SK-N-SH (cell line): ENCODE measurements around the gene GHR. TPM values are rescaled to one million over a fixed set of nuclear protein-coding genes. Genes with fewer than 3 reads are reported as not detected.

Source experiments
- CTCF ChIA-PET: fragments of 300-600, 350-600 bp; formaldehyde crosslinking; extraction: SDS; loops from one replicate; lab custom pipeline; 2021; lab: Yijun Ruan, JAX
- POLR2A ChIA-PET: fragments of 350-600 bp; sonication (Branson Sonifier 250); formaldehyde crosslinking; extraction: SDS; loops from one replicate; lab custom pipeline; 2020; ENCODE audit warnings: antibody characterized with exemption, inconsistent platforms; lab: Yijun Ruan, JAX
- DNase-seq: peaks from one replicate; pipeline ENCODE4 v3.0.0; 2012
- H2AFZ ChIP-seq: fragments of 200-600 bp; sonication (generic); 2 replicates; pipeline ENCODE4 v1.8.1; 2016; ENCODE audit warnings: antibody characterized with exemption, mild to moderate bottlenecking, low read depth
- H3F3A ChIP-seq: fragments of 200-600 bp; sonication (generic); replicated peaks from 2 replicates; pipeline ENCODE3; 2016; ENCODE audit warnings: antibody characterized with exemption, mild to moderate bottlenecking; ENCODE audit not compliant: insufficient read depth
- H3K27ac ChIP-seq, 2 experiments: fragments of 200-500 bp in 1 of 2; fragments of 200-600 bp in 1 of 2; sonication (Bioruptor generic) in 1 of 2; sonication (generic), shearing (Covaris generic) in 1 of 2; 2 replicates each; pipeline versions ENCODE4 v1.5.1 to v1.6.1; 2014 to 2016; ENCODE audit warnings: low read depth in 2 of 2, inconsistent platforms in 1 of 2, low read length in 1 of 2, mild to moderate bottlenecking in 1 of 2, mixed read lengths in 1 of 2
- H3K27me3 ChIP-seq: fragments of 200-600 bp; sonication (generic), shearing (Covaris generic); 2 replicates; pipeline ENCODE4 v1.6.1; 2016; ENCODE audit warnings: mixed run types; ENCODE audit not compliant: insufficient read depth
- H3K36me3 ChIP-seq, 2 experiments: fragments of 200-500 bp in 1 of 2; fragments of 200-600 bp in 1 of 2; sonication (Bioruptor generic) in 1 of 2; sonication (generic) in 1 of 2; replicated peaks in 1 of 2; 2 replicates each; pipeline versions ENCODE3 to v1.5.1; 2014 to 2016; ENCODE audit warnings: low read length in 1 of 2, mild to moderate bottlenecking in 1 of 2; ENCODE audit not compliant: insufficient read depth in 2 of 2, control insufficient read depth in 1 of 2
- H3K4me1 ChIP-seq, 2 experiments: fragments of 200-500 bp in 1 of 2; fragments of 200-600 bp in 1 of 2; sonication (Bioruptor generic) in 1 of 2; sonication (generic), shearing (Covaris generic) in 1 of 2; 2 replicates each; pipeline versions ENCODE4 v1.5.1 to v1.6.1; 2014 to 2016; ENCODE audit warnings: low read depth in 1 of 2, low read length in 1 of 2, mixed run types in 1 of 2; ENCODE audit not compliant: insufficient read depth in 2 of 2, control insufficient read depth in 1 of 2
- H3K4me2 ChIP-seq: fragments of 200-600 bp; sonication (generic), shearing (Covaris generic); 2 replicates; pipeline ENCODE4 v1.6.1; 2017; ENCODE audit warnings: mixed run types
- H3K4me3 ChIP-seq, 2 experiments: fragments of 200-500 bp in 1 of 2; fragments of 200-600 bp in 1 of 2; sonication (Bioruptor generic) in 1 of 2; sonication (generic), shearing (Covaris generic) in 1 of 2; 2 replicates each; pipeline versions ENCODE4 v1.5.1 to v1.8.1; 2014 to 2016; ENCODE audit warnings: low read depth in 2 of 2, inconsistent platforms in 1 of 2, low read length in 1 of 2, mild to moderate bottlenecking in 1 of 2, mixed read lengths in 1 of 2, moderate library complexity in 1 of 2
- H3K79me2 ChIP-seq: fragments of 200-600 bp; sonication (generic); 2 replicates; pipeline ENCODE4 v1.8.1; 2017; ENCODE audit warnings: mild to moderate bottlenecking; ENCODE audit not compliant: insufficient read depth
- H3K9ac ChIP-seq: fragments of 200-600 bp; sonication (generic); 2 replicates; pipeline ENCODE4 v1.6.1; 2017; ENCODE audit warnings: mixed run types
- H3K9me2 ChIP-seq: fragments of 200-600 bp; sonication (generic); 2 replicates; pipeline ENCODE4 v1.6.1; 2017; ENCODE audit warnings: mixed run types
- H3K9me3 ChIP-seq: fragments of 200-600 bp; sonication (generic); 2 replicates; pipeline ENCODE4 v1.6.1; 2017; ENCODE audit warnings: mixed run types, mild to moderate bottlenecking, moderate library complexity
- H4K20me1 ChIP-seq: fragments of 200-600 bp; sonication (generic); 2 replicates; pipeline ENCODE4 v1.6.1; 2017; ENCODE audit warnings: mild to moderate bottlenecking, mixed run types; ENCODE audit not compliant: insufficient read depth
- CHD2 ChIP-seq: fragments of 150-350 bp; IDR thresholded peaks from 2 replicates; pipeline ENCODE4 v1.6.1; 2018; ENCODE audit warnings: low read length; ENCODE audit not compliant: partially characterized antibody
- CTCF ChIP-seq: fragments of 200-600 bp; sonication (generic); IDR thresholded peaks from 2 replicates; pipeline ENCODE4 v1.6.1; 2017; ENCODE audit warnings: antibody characterized with exemption, mild to moderate bottlenecking, moderate library complexity
- EZH2phosphoT487 ChIP-seq: fragments of 200-600 bp; sonication (generic); IDR thresholded peaks from 2 replicates; pipeline ENCODE4 v1.6.1; 2017; ENCODE audit warnings: low read depth, mixed run types, mild to moderate bottlenecking, antibody characterized with exemption, moderate library complexity, borderline replicate concordance
- FOXJ3 ChIP-seq: sonication (generic); formaldehyde crosslinking; IDR thresholded peaks from 2 replicates; pipeline ENCODE4 v1.5.1; 2020; ENCODE audit warnings: mild to moderate bottlenecking, missing genetic modification reagents
- NRF1 ChIP-seq: IDR thresholded peaks from 2 replicates; pipeline ENCODE4 v1.6.1; 2012; ENCODE audit warnings: low read depth, mild to moderate bottlenecking, low read length
- PBX3 ChIP-seq: IDR thresholded peaks from 2 replicates; pipeline ENCODE4; 2012
- POLR2AphosphoS5 ChIP-seq: IDR thresholded peaks from 2 replicates; pipeline ENCODE4 v1.6.1; 2012; ENCODE audit warnings: low read depth, low read length
- RAD21 ChIP-seq: IDR thresholded peaks from 2 replicates; pipeline ENCODE4 v1.6.1; 2012; ENCODE audit warnings: mild to moderate bottlenecking, low read length
- TEAD4 ChIP-seq: IDR thresholded peaks from 2 replicates; pipeline ENCODE4 v1.4.0; 2012; ENCODE audit warnings: mild to moderate bottlenecking, borderline replicate concordance; ENCODE audit not compliant: insufficient read depth
- USF2 ChIP-seq: fragments of 150-350 bp; IDR thresholded peaks from 2 replicates; pipeline ENCODE4 v1.6.1; 2017; ENCODE audit warnings: antibody characterized with exemption, low read length, low read depth, borderline replicate concordance
- YY1 ChIP-seq: IDR thresholded peaks from 2 replicates; pipeline ENCODE4 v1.4.0; 2012; ENCODE audit warnings: low read depth, mild to moderate bottlenecking
- ZBTB33 ChIP-seq: IDR thresholded peaks from 2 replicates; pipeline ENCODE4 v1.4.0; 2012; ENCODE audit warnings: low read depth, borderline replicate concordance
- WGBS: methylation state at CpG from one replicate; pipeline ENCODE4 v1.1.6; 2017; ENCODE audit warnings: low lambda C conversion rate; 5-methylcytosine and 5-hydroxymethylcytosine counted together
- polyA plus RNA-seq, 3 experiments: library from polyadenylated mRNA; depleted of rRNA; stranded (reverse); fragments of >200 nt; gene quantifications; 2 replicates each; pipeline ENCODE4 v1.2.3, GENCODE V29; 2012

The GHR gene
- polyA plus RNA-seq, 1 of the 3 experiments (the other 2 are of a cell fraction): 0.03 TPM

GRCh38 chr5:42751044-42751443, 327.8 kb downstream of the GHR start:
- H3K9me3 ChIP-seq: no peaks in the 10 kb centered on the region
- DNase-seq: no peak
- H3K79me2 ChIP-seq: no peaks in the 10 kb centered on the region
- no peak overlapping the region for H3K4me2 ChIP-seq
- no peaks in the 10 kb centered on the region for H3K27me3 ChIP-seq
- no peak overlapping the region for H2AFZ ChIP-seq
- no peak overlapping the region for H3K4me3 ChIP-seq
- no peaks in the 10 kb centered on the region for H3K4me1 ChIP-seq
- H3K36me3 ChIP-seq: no peaks in the 10 kb centered on the region
- no peak overlapping the region for H3K27ac ChIP-seq
- WGBS: 21% methylated on average over 5 of the region's 5 CpGs
- no peaks in the 10 kb centered on the region for H4K20me1 ChIP-seq
- H3K9ac ChIP-seq: no peak overlapping the region
- H3F3A ChIP-seq: peaks cover 6% of the 10 kb centered on the region
- no peak for TF ChIP-seq PBX3
- ChIA-PET CTCF (no interaction called here), POLR2A (no interaction called here)
- H3K9me2 ChIP-seq: no peaks in the 10 kb centered on the region

- Histone ChIP-seq H3K4me3 (no peak overlapping the region), H3K9ac (no peak overlapping the region), H3K36me3 (no peaks in the 10 kb centered on the region), H3K9me3 (no peaks in the 10 kb centered on the region), H3K27me3 (no peaks in the 10 kb centered on the region), H2AFZ (no peak overlapping the region), H4K20me1 (no peaks in the 10 kb centered on the region), H3F3A (peaks cover 6% of the 10 kb centered on the region), H3K9me2 (no peaks in the 10 kb centered on the region), H3K79me2 (no peaks in the 10 kb centered on the region), H3K4me2 (no peak overlapping the region), H3K27ac (no peak overlapping the region), H3K4me1 (peaks cover 0 to 4% of the 10 kb centered on the region in 2 experiments; a peak in 1 of 4 replicates)
- ChIA-PET POLR2A (no interaction called here), CTCF (interaction anchor here (1.4 to 4.6 kb wide), 2 partner anchors 15 to 170 kb away, joined by 6 to 22 read pairs; no protein-coding TSS in a partner anchor)
- no peak for DNase-seq
- TF ChIP-seq RAD21: no peak
- no peak for TF ChIP-seq ZBTB33
- TF ChIP-seq CHD2: no peak
- no peak for TF ChIP-seq FOXJ3
- TF ChIP-seq NRF1: no peak
- TF ChIP-seq EZH2phosphoT487: no peak
- TF ChIP-seq USF2: no peak
- TF ChIP-seq YY1: no peak
- no peak for TF ChIP-seq POLR2AphosphoS5
- no peak for TF ChIP-seq CTCF
- TF ChIP-seq TEAD4: no peak
- 57% methylated on average over 3 of the region's 3 CpGs for WGBS
Measured at GRCh38 chr5:42753099-42753498, 329.9 kb downstream of the GHR start.
